Testis (tissue), 2 donors: Measurements from ENCODE around the gene C16orf54.

Experiments used
- CTCF ChIP-seq, 3 experiments: fragments of 450-650 bp in 2 of 3; fragments of 200-600 bp in 1 of 3; sonication (generic) in 1 of 3; IDR thresholded peaks; one replicate each; pipeline ENCODE4 v1.5.1; 2016 to 2019; ENCODE audit warnings: antibody characterized with exemption in 3 of 3, mild to moderate bottlenecking in 2 of 3, moderate library complexity in 1 of 3
- POLR2A ChIP-seq: fragments of 450-650 bp; IDR thresholded peaks from one replicate; pipeline ENCODE4 v1.6.1; 2017; ENCODE audit warnings: antibody characterized with exemption, mild to moderate bottlenecking, moderate library complexity

- TF ChIP-seq POLR2A (no peak), CTCF (IDR thresholded peaks at IDR 0.05) (no peak)
Measured at GRCh38 chr16:29727452-29727851, 18.3 kb downstream of the C16orf54 start.
